Ovary (tissue), 3 donors: ENCODE measurements around the gene TMTC2.

Source experiments
- CTCF ChIP-seq, 3 donors: fragments of 450-650 bp in 2 of 3; fragments of 200-600 bp in 1 of 3; IDR thresholded peaks; one replicate each; pipeline versions ENCODE4 v1.5.1 to v1.8.0; 2016 to 2022; ENCODE audit warnings: antibody characterized with exemption in 3 of 3, mild to moderate bottlenecking in 1 of 3
- EP300 ChIP-seq: sonication (generic); formaldehyde crosslinking; IDR thresholded peaks from one replicate; pipeline ENCODE4 v1.6.1; 2017; ENCODE audit warnings: antibody characterized with exemption
- POLR2A ChIP-seq: fragments of 450-650 bp; IDR thresholded peaks from one replicate; pipeline ENCODE4 v1.6.1; 2017; ENCODE audit warnings: antibody characterized with exemption, mild to moderate bottlenecking, moderate library complexity
- donor health status: DM: no; HTN: no; CAD: no.

GRCh38 chr12:83156815-83157214 is 470.1 kb downstream of the TMTC2 start:
- TF ChIP-seq CTCF (IDR thresholded peaks at IDR 0.05) (no peak), POLR2A (no peak), EP300 (no peak)
